ENCODE measurements around the gene CDC123. TPM values are rescaled to one million over a fixed set of nuclear protein-coding genes. Genes with fewer than 3 reads are reported as not detected.
"Not testable (repeated sequence)": the region's sequence is repeated elsewhere in the genome, so short reads cannot be mapped to it uniquely, and the experiment has no call there.

CDC123 gene
- polyA plus RNA-seq, 2 donors, result 24.1 to 52.6 TPM

DNA sequence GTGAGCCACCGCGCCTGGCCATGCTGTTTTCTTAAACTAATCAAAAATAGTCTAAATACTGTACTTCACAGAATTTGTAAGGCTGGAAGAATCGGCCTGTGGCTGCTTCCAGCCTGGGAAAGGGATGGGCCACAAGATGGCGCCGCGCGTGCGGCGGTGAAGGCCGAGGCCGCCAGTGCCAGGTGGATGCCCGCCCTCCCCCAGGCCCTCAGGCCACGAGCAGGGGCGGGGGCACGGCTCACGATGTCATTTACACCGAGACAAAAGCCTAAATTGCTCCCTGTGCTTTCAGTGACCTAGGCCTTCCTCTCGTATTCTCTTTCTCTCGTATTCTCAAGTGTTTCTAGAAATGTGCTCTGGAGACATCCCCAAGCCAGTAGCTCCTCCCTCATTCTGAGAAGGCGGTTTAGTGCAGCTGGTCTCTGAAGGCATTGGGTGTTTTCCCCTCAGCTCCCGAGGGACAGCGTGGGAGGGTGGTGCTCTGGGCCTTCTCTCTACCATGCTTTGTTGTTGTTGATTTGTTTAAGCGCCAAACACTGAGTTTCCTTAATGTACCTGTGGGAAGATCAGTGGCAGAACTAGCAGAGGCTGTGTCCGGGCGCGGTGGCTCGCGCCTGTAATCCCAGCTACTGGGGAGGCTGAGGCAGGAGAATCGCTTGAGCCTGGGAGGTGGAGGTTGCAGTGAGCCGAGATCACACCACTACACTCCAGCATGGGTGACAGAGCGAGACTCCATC lies 68.4 kb downstream of the CDC123 start:
- H3K4me3 ChIP-seq (ENCODE audit: low read depth in 1 of 2, low read length in 2 of 2), result peak overlapping the region; percentile 38 to 46
- peak overlapping the region; percentile 64 to 76 for H3K27ac ChIP-seq (ENCODE audit: low read depth in 2 of 2, low read length in 1 of 2)
- H3K36me3 ChIP-seq (ENCODE audit: control insufficient read depth in 2 of 2, insufficient read depth in 2 of 2, low read length in 1 of 2), result no peaks in the 10 kb centered on the region
- WGBS, 2 donors, result 24 to 26% methylated on average over 30 to 31 of the region's 31 CpGs
- peaks cover 0 to 5% of the 10 kb centered on the region in 2 donors for H3K4me1 ChIP-seq (ENCODE audit: control insufficient read depth in 2 of 2, insufficient read depth in 2 of 2, low read length in 1 of 2)
- no peaks in the 10 kb centered on the region for H3K9me3 ChIP-seq (ENCODE audit: control insufficient read depth in 2 of 2, insufficient read depth in 1 of 2, low read depth in 1 of 2, low read length in 1 of 2)
- no peaks in the 10 kb centered on the region for H3K27me3 ChIP-seq (ENCODE audit: control insufficient read depth in 1 of 2, insufficient read depth in 2 of 2, low read length in 2 of 2)

DNA sequence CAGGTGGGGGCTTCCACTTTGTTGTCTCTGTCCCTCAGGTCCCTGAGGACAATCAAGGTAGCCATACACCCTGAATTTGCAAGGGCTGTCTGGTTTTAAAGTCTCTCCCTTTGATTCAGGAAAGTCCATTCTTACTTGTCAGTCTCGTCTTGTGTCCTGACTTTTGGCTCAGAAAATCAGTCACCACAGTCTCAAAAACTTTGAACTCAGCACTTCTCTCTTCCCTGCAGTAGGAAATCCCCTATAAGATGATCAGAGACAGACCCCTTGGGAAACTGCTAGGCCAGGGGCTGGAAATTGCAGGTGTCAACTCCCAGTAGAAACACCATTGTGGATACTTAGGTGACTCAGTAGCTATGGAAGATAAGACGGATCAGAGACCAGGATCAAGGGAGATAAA lies 73.1 kb downstream of the CDC123 start:
- Histone ChIP-seq H3K27ac (ENCODE audit: low read depth in 2 of 2, low read length in 1 of 2) (no peak overlapping the region), H3K4me1 (ENCODE audit: control insufficient read depth in 2 of 2, insufficient read depth in 2 of 2, low read length in 1 of 2) (peaks cover 0 to 5% of the 10 kb centered on the region in 2 donors), H3K27me3 (ENCODE audit: control insufficient read depth in 1 of 2, insufficient read depth in 2 of 2, low read length in 2 of 2) (no peaks in the 10 kb centered on the region), H3K36me3 (ENCODE audit: control insufficient read depth in 2 of 2, insufficient read depth in 2 of 2, low read length in 1 of 2) (no peaks in the 10 kb centered on the region), H3K9me3 (ENCODE audit: control insufficient read depth in 2 of 2, insufficient read depth in 1 of 2, low read depth in 1 of 2, low read length in 1 of 2) (no peaks in the 10 kb centered on the region), H3K4me3 (ENCODE audit: low read depth in 1 of 2, low read length in 2 of 2) (no peak overlapping the region)
- WGBS, 2 donors, result 72 to 76% methylated on average over 2 of the region's 2 CpGs

DNA sequence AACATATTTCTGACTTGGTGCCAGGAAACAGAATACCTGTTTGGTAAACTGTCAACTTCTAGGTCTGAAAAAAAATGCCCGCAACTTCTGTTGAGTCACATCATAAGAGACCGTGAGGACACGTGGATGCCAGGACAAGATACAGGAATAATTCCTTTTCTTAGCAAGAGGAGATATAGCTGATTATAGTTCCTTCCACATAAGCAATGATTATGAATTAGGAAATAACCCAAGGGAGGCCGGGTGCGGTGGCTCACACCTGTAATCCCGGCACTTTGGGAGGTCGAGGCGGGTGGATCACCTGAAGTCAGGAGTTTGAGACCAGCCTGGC lies 75.2 kb downstream of the CDC123 start:
- H3K4me3 ChIP-seq (ENCODE audit: low read depth in 1 of 2, low read length in 2 of 2), result no peak overlapping the region

DNA sequence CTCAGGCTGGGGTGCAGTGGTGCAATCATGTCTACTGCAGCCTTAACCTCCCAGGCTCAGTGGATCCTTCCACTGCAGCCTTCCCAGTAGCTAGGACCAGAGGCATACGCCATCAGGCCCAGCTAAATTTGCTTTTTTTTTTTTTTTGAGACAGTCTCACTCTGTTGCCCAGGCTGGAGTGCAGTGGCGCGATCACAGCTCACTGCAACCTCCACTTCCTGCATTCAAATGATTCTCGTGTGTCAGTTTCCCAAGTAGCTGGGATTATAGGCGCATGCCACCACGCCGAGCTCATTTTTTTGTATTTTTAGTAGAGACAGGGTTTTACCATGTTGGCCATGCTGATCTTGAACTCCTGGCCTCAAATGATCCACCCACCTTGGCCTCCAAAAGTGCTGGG lies 81.9 kb downstream of the CDC123 start:
- H3K36me3 ChIP-seq (ENCODE audit: control insufficient read depth in 2 of 2, insufficient read depth in 2 of 2, low read length in 1 of 2); H3K4me3 ChIP-seq (ENCODE audit: low read depth in 1 of 2, low read length in 2 of 2); H3K27me3 ChIP-seq (ENCODE audit: control insufficient read depth in 1 of 2, insufficient read depth in 2 of 2, low read length in 2 of 2); H3K9me3 ChIP-seq (ENCODE audit: control insufficient read depth in 2 of 2, insufficient read depth in 1 of 2, low read depth in 1 of 2, low read length in 1 of 2); H3K27ac ChIP-seq (ENCODE audit: low read depth in 2 of 2, low read length in 1 of 2); H3K4me1 ChIP-seq (ENCODE audit: control insufficient read depth in 2 of 2, insufficient read depth in 2 of 2, low read length in 1 of 2): not testable (repeated sequence)
- WGBS, 2 donors, result 84% methylated on average over 7 of the region's 7 CpGs

More for the DNA sequence above, 75.2 kb downstream of the CDC123 start:
- peak overlapping the region; percentile 33 to 55 for H3K27ac ChIP-seq (ENCODE audit: low read depth in 2 of 2, low read length in 1 of 2)
- no peaks in the 10 kb centered on the region for H3K36me3 ChIP-seq (ENCODE audit: control insufficient read depth in 2 of 2, insufficient read depth in 2 of 2, low read length in 1 of 2)
- no peaks in the 10 kb centered on the region for H3K27me3 ChIP-seq (ENCODE audit: control insufficient read depth in 1 of 2, insufficient read depth in 2 of 2, low read length in 2 of 2)
- H3K9me3 ChIP-seq (ENCODE audit: control insufficient read depth in 2 of 2, insufficient read depth in 1 of 2, low read depth in 1 of 2, low read length in 1 of 2), result no peaks in the 10 kb centered on the region
- H3K4me1 ChIP-seq (ENCODE audit: control insufficient read depth in 2 of 2, insufficient read depth in 2 of 2, low read length in 1 of 2), result no peaks in the 10 kb centered on the region
- WGBS, 2 donors, result 45 to 67% methylated on average over 8 of the region's 8 CpGs

DNA sequence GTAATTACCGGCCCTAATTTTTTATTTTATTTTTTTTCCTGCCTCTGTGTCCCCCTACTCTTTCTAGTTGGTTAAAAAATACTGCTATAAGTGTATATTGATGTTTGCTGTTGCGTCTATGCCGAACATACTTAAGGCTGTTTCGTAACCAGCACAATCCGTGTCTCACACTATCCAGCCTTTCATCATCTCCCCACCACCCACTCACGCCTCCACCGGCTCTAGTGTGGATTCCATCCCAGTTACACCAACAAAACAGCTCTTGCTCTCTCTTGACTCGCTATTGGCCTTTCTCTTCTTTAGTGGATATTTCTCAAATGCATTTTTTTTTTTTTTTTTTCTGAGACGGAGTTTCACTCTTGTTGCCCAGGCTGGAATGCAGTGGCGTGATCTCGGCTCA lies 83.3 kb downstream of the CDC123 start:
- Histone ChIP-seq H3K4me3 (ENCODE audit: low read depth in 1 of 2, low read length in 2 of 2) (no peak overlapping the region), H3K27ac (ENCODE audit: low read depth in 2 of 2, low read length in 1 of 2) (no peak overlapping the region), H3K36me3 (ENCODE audit: control insufficient read depth in 2 of 2, insufficient read depth in 2 of 2, low read length in 1 of 2) (no peaks in the 10 kb centered on the region), H3K27me3 (ENCODE audit: control insufficient read depth in 1 of 2, insufficient read depth in 2 of 2, low read length in 2 of 2) (no peaks in the 10 kb centered on the region), H3K4me1 (ENCODE audit: control insufficient read depth in 2 of 2, insufficient read depth in 2 of 2, low read length in 1 of 2) (no peaks in the 10 kb centered on the region), H3K9me3 (ENCODE audit: control insufficient read depth in 2 of 2, insufficient read depth in 1 of 2, low read depth in 1 of 2, low read length in 1 of 2) (no peaks in the 10 kb centered on the region)
- 90 to 91% methylated on average over 11 of the region's 11 CpGs for WGBS, 2 donors

DNA sequence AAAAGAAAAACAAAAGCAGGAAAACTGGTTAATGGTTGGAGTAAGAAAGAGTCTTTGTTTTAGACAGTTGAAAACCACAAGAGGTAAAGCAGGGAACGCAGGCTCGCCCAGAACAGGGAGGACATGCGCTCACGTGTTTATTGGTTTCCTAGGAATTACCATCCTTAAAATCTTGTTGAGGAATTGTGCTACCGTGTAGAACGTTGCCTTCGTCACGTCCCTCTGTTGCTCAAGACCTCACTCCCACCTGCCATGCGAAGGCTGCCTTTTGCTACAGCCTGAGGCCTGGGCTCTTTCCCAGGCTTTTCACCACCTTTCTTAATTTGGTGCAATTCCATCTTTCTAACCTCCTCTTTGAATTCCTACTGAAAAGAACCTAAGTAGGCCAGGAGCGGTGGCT lies 91.8 kb downstream of the CDC123 start:
- H3K9me3 ChIP-seq (ENCODE audit: control insufficient read depth in 2 of 2, insufficient read depth in 1 of 2, low read depth in 1 of 2, low read length in 1 of 2), result no peaks in the 10 kb centered on the region
- 66 to 76% methylated on average over 10 of the region's 10 CpGs for WGBS, 2 donors
- peaks cover 0 to 3% of the 10 kb centered on the region in 2 donors for H3K4me1 ChIP-seq (ENCODE audit: control insufficient read depth in 2 of 2, insufficient read depth in 2 of 2, low read length in 1 of 2)

DNA sequence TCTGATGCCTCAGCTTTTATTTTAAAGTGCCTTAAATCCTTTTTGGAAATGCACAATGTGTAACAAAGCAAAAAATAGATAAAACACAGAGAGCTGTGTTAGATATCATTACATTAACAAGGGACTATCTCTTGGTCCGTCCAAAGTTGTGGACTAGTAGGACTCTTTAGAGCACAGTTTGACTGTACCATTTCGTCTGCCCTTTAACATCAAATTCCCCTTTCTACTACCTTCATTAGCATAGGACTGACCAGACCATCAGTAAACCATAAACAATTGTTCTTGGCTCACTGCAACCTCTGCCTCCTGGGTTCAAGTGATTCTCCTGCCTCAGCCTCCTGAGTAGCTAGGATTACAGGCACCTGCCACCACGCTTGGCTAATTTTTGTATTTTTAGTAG lies 101.8 kb downstream of the CDC123 start:
- not testable (repeated sequence) for H3K27me3 ChIP-seq (ENCODE audit: control insufficient read depth in 1 of 2, insufficient read depth in 2 of 2, low read length in 2 of 2); H3K27ac ChIP-seq (ENCODE audit: low read depth in 2 of 2, low read length in 1 of 2); H3K4me3 ChIP-seq (ENCODE audit: low read depth in 1 of 2, low read length in 2 of 2); H3K36me3 ChIP-seq (ENCODE audit: control insufficient read depth in 2 of 2, insufficient read depth in 2 of 2, low read length in 1 of 2); H3K4me1 ChIP-seq (ENCODE audit: control insufficient read depth in 2 of 2, insufficient read depth in 2 of 2, low read length in 1 of 2); H3K9me3 ChIP-seq (ENCODE audit: control insufficient read depth in 2 of 2, insufficient read depth in 1 of 2, low read depth in 1 of 2, low read length in 1 of 2)
- 89 to 90% methylated on average over 3 of the region's 3 CpGs for WGBS, 2 donors

More for the DNA sequence above, 91.8 kb downstream of the CDC123 start:
- Histone ChIP-seq H3K27ac (ENCODE audit: low read depth in 2 of 2, low read length in 1 of 2) (no peak overlapping the region), H3K27me3 (ENCODE audit: control insufficient read depth in 1 of 2, insufficient read depth in 2 of 2, low read length in 2 of 2) (no peaks in the 10 kb centered on the region), H3K36me3 (ENCODE audit: control insufficient read depth in 2 of 2, insufficient read depth in 2 of 2, low read length in 1 of 2) (no peaks in the 10 kb centered on the region), H3K4me3 (ENCODE audit: low read depth in 1 of 2, low read length in 2 of 2) (no peak overlapping the region)

DNA sequence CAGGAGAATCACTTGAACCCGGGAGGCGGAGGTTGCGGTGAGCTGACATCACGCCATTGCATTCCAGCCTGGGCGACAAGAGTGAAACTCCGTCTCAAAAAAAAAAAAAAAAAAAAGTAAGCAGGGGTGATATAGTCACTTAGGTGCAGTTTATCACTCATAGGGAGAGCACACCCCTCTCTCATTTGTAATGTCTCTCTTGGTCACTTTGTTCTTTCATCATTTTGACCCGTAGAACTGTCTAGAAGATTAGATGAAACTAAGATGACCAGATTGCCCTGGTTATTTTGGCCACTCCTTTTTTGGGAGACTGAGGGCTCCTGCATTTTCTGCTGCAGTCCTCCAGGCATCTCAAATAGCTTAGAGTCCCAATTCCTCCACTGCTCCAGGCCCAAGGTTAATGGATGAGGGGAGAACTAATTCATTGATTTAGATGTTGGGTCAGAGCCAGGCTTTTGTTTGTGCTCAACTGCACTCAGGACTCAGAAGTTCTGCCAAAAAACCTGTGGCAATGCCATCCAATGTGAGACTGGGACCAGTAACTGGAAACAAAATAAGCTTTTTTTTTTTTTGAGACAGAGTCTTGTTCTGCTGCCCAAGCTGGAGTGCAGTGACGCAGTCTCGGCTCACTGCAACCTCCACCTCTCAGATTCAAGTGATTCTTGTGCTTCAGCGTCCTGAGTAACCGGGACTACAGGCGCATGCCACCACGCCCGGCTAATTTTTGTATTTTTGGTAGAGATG lies 103.4 kb downstream of the CDC123 start:
- no peak overlapping the region for H3K4me3 ChIP-seq (ENCODE audit: low read depth in 1 of 2, low read length in 2 of 2)
- H3K9me3 ChIP-seq (ENCODE audit: control insufficient read depth in 2 of 2, insufficient read depth in 1 of 2, low read depth in 1 of 2, low read length in 1 of 2), result no peaks in the 10 kb centered on the region
- H3K36me3 ChIP-seq (ENCODE audit: control insufficient read depth in 2 of 2, insufficient read depth in 2 of 2, low read length in 1 of 2), result no peaks in the 10 kb centered on the region
- no peaks in the 10 kb centered on the region for H3K27me3 ChIP-seq (ENCODE audit: control insufficient read depth in 1 of 2, insufficient read depth in 2 of 2, low read length in 2 of 2)
- peak overlapping the region in 1 of 2 donors; percentile 27 for H3K27ac ChIP-seq (ENCODE audit: low read depth in 2 of 2, low read length in 1 of 2)
- 64 to 75% methylated on average over 14 of the region's 14 CpGs for WGBS, 2 donors
- H3K4me1 ChIP-seq (ENCODE audit: control insufficient read depth in 2 of 2, insufficient read depth in 2 of 2, low read length in 1 of 2), result no peaks in the 10 kb centered on the region

All from esophagus (tissue), 2 donors.